A549 (cell line): Measurements from ENCODE around the gene MOGAT2.

Source experiments
- CEBPB ChIP-seq, 2 experiments: fragments of >200 bp in 1 of 2; sonication (Bioruptor Twin) in 1 of 2; formaldehyde crosslinking in 1 of 2; IDR thresholded peaks; 2 replicates each; pipeline ENCODE4 v1.6.1; 2012 to 2016
- POLR2A ChIP-seq: IDR thresholded peaks from 2 replicates; pipeline ENCODE4 v1.6.1; 2012; ENCODE audit warnings: mild to moderate bottlenecking, low read length
- RAD21 ChIP-seq, 2 experiments: fragments of >200 bp in 1 of 2; sonication (Bioruptor Twin) in 1 of 2; formaldehyde crosslinking in 1 of 2; IDR thresholded peaks in 1 of 2; conservative IDR thresholded peaks in 1 of 2; 2 replicates in 1 of 2; 3 replicates in 1 of 2; pipeline ENCODE4 v1.6.1; 2012 to 2018; ENCODE audit warnings: inconsistent platforms in 1 of 2
- REST ChIP-seq: fragments of 200-600 bp; sonication (generic); IDR thresholded peaks from 2 replicates; pipeline ENCODE4 v1.6.1; 2016; ENCODE audit warnings: antibody characterized with exemption, mild to moderate bottlenecking, moderate library complexity
- RFX5 ChIP-seq: fragments of 450-650 bp; IDR thresholded peaks from 2 replicates; pipeline ENCODE4 v1.7.1; 2014; ENCODE audit warnings: antibody characterized with exemption, mild to moderate bottlenecking, moderate library complexity
- TP53 ChIP-seq: fragments of 250-450 bp; sonication (Bioruptor Pico); IDR thresholded peaks from 2 replicates; pipeline ENCODE4 v1.5.0; 2021; ENCODE audit warnings: mild to moderate bottlenecking, moderate library complexity
- USF2 ChIP-seq: fragments of 450-650 bp; IDR thresholded peaks from 2 replicates; pipeline ENCODE4 v1.6.1; 2014; ENCODE audit warnings: antibody characterized with exemption
- TF ChIP-seq, protein P1 (sequence below): fragments of >200 bp; sonication (Bioruptor Twin); formaldehyde crosslinking; IDR thresholded peaks from 3 replicates; pipeline ENCODE4 v1.5.1; 2016

DNA sequence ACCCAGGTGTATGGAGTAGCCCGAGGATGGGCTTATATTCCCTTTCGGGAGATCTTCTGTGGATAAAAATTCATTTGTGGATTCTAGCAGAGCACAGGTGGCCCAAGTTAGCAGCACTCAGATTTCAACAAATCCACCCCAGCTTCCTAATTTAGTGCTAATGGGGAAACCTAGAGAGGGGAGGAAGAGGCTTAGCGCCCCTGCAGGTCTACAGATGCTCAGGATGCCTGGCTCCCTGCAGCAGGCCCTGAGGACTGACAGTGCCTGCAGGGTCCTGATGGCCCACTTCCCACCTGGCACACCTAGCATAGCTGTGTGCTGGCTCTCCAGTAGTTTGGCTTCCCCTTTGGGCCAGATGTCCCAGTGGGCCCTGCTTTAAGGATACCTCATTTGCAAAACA is 57.4 kb downstream of the MOGAT2 start:
- TF ChIP-seq POLR2A (no peak), USF2 (no peak), RFX5 (no peak), CEBPB (IDR thresholded peaks at IDR 0.05) (no peak), TP53 (CRISPR knock-in tag) (no peak), RAD21 (conservative IDR thresholded peaks at IDR 0.05 in 1 of 2, IDR thresholded peaks at IDR 0.05 in 1 of 2) (no peak), REST (no peak)
- TF ChIP-seq, protein P1, sequence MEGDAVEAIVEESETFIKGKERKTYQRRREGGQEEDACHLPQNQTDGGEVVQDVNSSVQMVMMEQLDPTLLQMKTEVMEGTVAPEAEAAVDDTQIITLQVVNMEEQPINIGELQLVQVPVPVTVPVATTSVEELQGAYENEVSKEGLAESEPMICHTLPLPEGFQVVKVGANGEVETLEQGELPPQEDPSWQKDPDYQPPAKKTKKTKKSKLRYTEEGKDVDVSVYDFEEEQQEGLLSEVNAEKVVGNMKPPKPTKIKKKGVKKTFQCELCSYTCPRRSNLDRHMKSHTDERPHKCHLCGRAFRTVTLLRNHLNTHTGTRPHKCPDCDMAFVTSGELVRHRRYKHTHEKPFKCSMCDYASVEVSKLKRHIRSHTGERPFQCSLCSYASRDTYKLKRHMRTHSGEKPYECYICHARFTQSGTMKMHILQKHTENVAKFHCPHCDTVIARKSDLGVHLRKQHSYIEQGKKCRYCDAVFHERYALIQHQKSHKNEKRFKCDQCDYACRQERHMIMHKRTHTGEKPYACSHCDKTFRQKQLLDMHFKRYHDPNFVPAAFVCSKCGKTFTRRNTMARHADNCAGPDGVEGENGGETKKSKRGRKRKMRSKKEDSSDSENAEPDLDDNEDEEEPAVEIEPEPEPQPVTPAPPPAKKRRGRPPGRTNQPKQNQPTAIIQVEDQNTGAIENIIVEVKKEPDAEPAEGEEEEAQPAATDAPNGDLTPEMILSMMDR: no peak
